ENCODE data around the gene SRSF1. TPM values are rescaled to one million over a fixed set of nuclear protein-coding genes. Genes with fewer than 3 reads are reported as not detected.

The SRSF1 gene
- total and polyA plus RNA-seq, 9 donors, result 77.8 to 184 (median 157) TPM

GRCh38 chr17:58052945-58053715, 46.1 kb upstream of the SRSF1 start:
- Histone ChIP-seq H3K4me1 (ENCODE audit: insufficient read depth) (no peaks in the 10 kb centered on the region), H3K36me3 (no peaks in the 10 kb centered on the region), H3K27me3 (no peaks in the 10 kb centered on the region), H3K9me3 (no peaks in the 10 kb centered on the region), H3K4me3 (no peak overlapping the region), H3K27ac (no peak overlapping the region)
- DNase-seq, result no peak
- 67 to 70% (median 67%) methylated on average over 8 of the region's 8 CpGs for WGBS, 3 donors
- intact Hi-C loops (cut with DNase I), result no loop called here
- TF ChIP-seq EP300 (IDR thresholded peaks at IDR 0.05), result no peak
- no peak for TF ChIP-seq CTCF (IDR thresholded peaks at IDR 0.05)
- TF ChIP-seq POLR2A (IDR thresholded peaks at IDR 0.05), result no peak

- Histone ChIP-seq H3K27me3 (no peaks in the 10 kb centered on the region), H3K9me3 (no peaks in the 10 kb centered on the region), H3K4me3 (no peak overlapping the region), H3K27ac (no peak overlapping the region), H3K36me3 (no peaks in the 10 kb centered on the region), H3K4me1 (ENCODE audit: insufficient read depth) (no peaks in the 10 kb centered on the region)
- no peak for DNase-seq
- intact Hi-C loops (cut with DNase I), result no loop called here
- WGBS, 3 donors, result 58 to 67% (median 60%) methylated on average over 1 of the region's 1 CpG
- TF ChIP-seq CTCF (IDR thresholded peaks at IDR 0.05) (no peak), EP300 (IDR thresholded peaks at IDR 0.05) (no peak), POLR2A (IDR thresholded peaks at IDR 0.05) (no peak)
Measured at GRCh38 chr17:58052407-58052806, 45.4 kb upstream of the SRSF1 start.

- no peaks in the 10 kb centered on the region for H3K4me1 ChIP-seq (ENCODE audit: insufficient read depth)
- intact Hi-C loops (cut with DNase I), result no loop called here
- H3K9me3 ChIP-seq, result no peaks in the 10 kb centered on the region
- 91 to 97% (median 93%) methylated on average over 1 of the region's 1 CpG for WGBS, 3 donors
- H3K27ac ChIP-seq, result no peak overlapping the region
- H3K4me3 ChIP-seq, result no peak overlapping the region
- no peaks in the 10 kb centered on the region for H3K27me3 ChIP-seq
- no peaks in the 10 kb centered on the region for H3K36me3 ChIP-seq
- no peak for DNase-seq
- TF ChIP-seq EP300 (IDR thresholded peaks at IDR 0.05), result no peak
- TF ChIP-seq POLR2A (IDR thresholded peaks at IDR 0.05), result no peak
- no peak for TF ChIP-seq CTCF (IDR thresholded peaks at IDR 0.05)
Measured at GRCh38 chr17:58051468-58051867, 44.4 kb upstream of the SRSF1 start.

GRCh38 chr17:58050966-58051365, 43.9 kb upstream of the SRSF1 start:
- Histone ChIP-seq H3K27me3 (no peaks in the 10 kb centered on the region), H3K9me3 (no peaks in the 10 kb centered on the region), H3K4me1 (ENCODE audit: insufficient read depth) (no peaks in the 10 kb centered on the region), H3K4me3 (no peak overlapping the region), H3K36me3 (no peaks in the 10 kb centered on the region), H3K27ac (no peak overlapping the region)
- intact Hi-C loops (cut with DNase I), result no loop called here
- 92 to 96% (median 92%) methylated on average over 2 of the region's 2 CpGs for WGBS, 3 donors
- TF ChIP-seq POLR2A (IDR thresholded peaks at IDR 0.05) (no peak), CTCF (IDR thresholded peaks at IDR 0.05) (no peak)
- DNase-seq, result no peak

All from ovary (tissue), 9 donors.